ENCODE results near the gene PCSK5. TPM values are rescaled to one million over a fixed set of nuclear protein-coding genes. Genes with fewer than 3 reads are reported as not detected.

The PCSK5 gene
- total and polyA plus RNA-seq, 2 donors (not counting 1 experiment from before 2014, with no cell fraction given): 0.09 TPM; not detected in 1

GRCh38 chr9:75871624-75872023, 18.8 kb upstream of the PCSK5 start:
- ChIA-PET CTCF (no interaction called here), POLR2A (no interaction called here)
- Mint-ChIP-seq H3K4me3 (no peak overlapping the region), H3K9me3 (ENCODE audit: insufficient read depth) (no peaks in the 10 kb centered on the region), H3K27ac (no peak overlapping the region), H3K27me3 (peaks cover 11% of the 10 kb centered on the region), H3K4me1 (no peaks in the 10 kb centered on the region)
- H3K9me3 ChIP-seq (ENCODE audit: control extremely low read depth in 1 of 3, control insufficient read depth in 2 of 3, insufficient read depth in 1 of 3, low read length in 2 of 3): no peaks in the 10 kb centered on the region
- H3K27ac ChIP-seq (ENCODE audit: low read length in 2 of 2): no peak overlapping the region
- no peak overlapping the region for H3K4me3 ChIP-seq (ENCODE audit: control extremely low read depth in 1 of 5, extremely low read depth in 1 of 5, insufficient read depth in 1 of 5, low read depth in 2 of 5, low read length in 4 of 5)
- no peak for TF ChIP-seq EZH2 (IDR thresholded peaks at IDR 0.05; ENCODE audit: borderline replicate concordance, insufficient read depth, low read depth, low read length, poor library complexity, severe bottlenecking)
- TF ChIP-seq CTCF (IDR thresholded peaks at IDR 0.05): no peak
- no peaks in the 10 kb centered on the region for H3K79me2 ChIP-seq (ENCODE audit: control insufficient read depth, insufficient read depth, low read length)
- H3K9ac ChIP-seq (ENCODE audit: low read length): no peak overlapping the region
- intact Hi-C loops (cut with micrococcal nuclease): no loop called here
- no peak overlapping the region for H3K4me2 ChIP-seq (replicated peaks; ENCODE audit: low read depth, low read length, poor library complexity, severe bottlenecking)
- no CpG with 5 or more reads among the region's 5 CpGs for WGBS (ENCODE audit: insufficient coverage)
- H3K4me1 ChIP-seq (ENCODE audit: control insufficient read depth in 2 of 2, insufficient read depth in 2 of 2, low read length in 2 of 2): no peaks in the 10 kb centered on the region
- DNase-seq: no peak
- no peaks in the 10 kb centered on the region for H4K20me1 ChIP-seq (ENCODE audit: control insufficient read depth, insufficient read depth, low read length, poor library complexity, severe bottlenecking)
- H3K36me3 ChIP-seq (replicated peaks in 1 of 2; ENCODE audit: control extremely low read depth in 1 of 2, control insufficient read depth in 1 of 2, extremely low read depth in 1 of 2, insufficient read depth in 2 of 2, low read length in 1 of 2): no peaks in the 10 kb centered on the region
- H3K27me3 ChIP-seq (replicated peaks in 1 of 4; ENCODE audit: control extremely low read depth in 1 of 4, control insufficient read depth in 3 of 4, insufficient read depth in 4 of 4, low read length in 3 of 4): no peaks in the 10 kb centered on the region
- no peak overlapping the region for H2AFZ ChIP-seq (ENCODE audit: insufficient read depth, low read depth, low read length, poor library complexity, severe bottlenecking)
- no peak for ATAC-seq (ENCODE audit: low read depth)

- no peaks in the 10 kb centered on the region for H3K9me3 Mint-ChIP-seq (ENCODE audit: insufficient read depth)
- no peak overlapping the region for H3K9ac ChIP-seq (ENCODE audit: low read length)
- H3K4me3 Mint-ChIP-seq: no peak overlapping the region
- no peaks in the 10 kb centered on the region for H4K20me1 ChIP-seq (ENCODE audit: control insufficient read depth, insufficient read depth, low read length, poor library complexity, severe bottlenecking)
- H3K4me1 ChIP-seq (ENCODE audit: control insufficient read depth in 2 of 2, insufficient read depth in 2 of 2, low read length in 2 of 2): no peaks in the 10 kb centered on the region
- no peak overlapping the region for H3K27ac Mint-ChIP-seq
- ATAC-seq (ENCODE audit: low read depth): no peak
- no peak overlapping the region for H3K4me2 ChIP-seq (replicated peaks; ENCODE audit: low read depth, low read length, poor library complexity, severe bottlenecking)
- no peak overlapping the region for H3K4me3 ChIP-seq (ENCODE audit: control extremely low read depth in 1 of 5, extremely low read depth in 1 of 5, insufficient read depth in 1 of 5, low read depth in 2 of 5, low read length in 4 of 5)
- peaks cover 11% of the 10 kb centered on the region for H3K27me3 Mint-ChIP-seq
- H2AFZ ChIP-seq (ENCODE audit: insufficient read depth, low read depth, low read length, poor library complexity, severe bottlenecking): no peak overlapping the region
- H3K27me3 ChIP-seq (replicated peaks in 1 of 4; ENCODE audit: control extremely low read depth in 1 of 4, control insufficient read depth in 3 of 4, insufficient read depth in 4 of 4, low read length in 3 of 4): no peaks in the 10 kb centered on the region
- ChIA-PET CTCF (no interaction called here), POLR2A (no interaction called here)
- H3K4me1 Mint-ChIP-seq: no peaks in the 10 kb centered on the region
- no peak for TF ChIP-seq EZH2 (IDR thresholded peaks at IDR 0.05; ENCODE audit: borderline replicate concordance, insufficient read depth, low read depth, low read length, poor library complexity, severe bottlenecking)
- TF ChIP-seq CTCF (IDR thresholded peaks at IDR 0.05): no peak
- H3K9me3 ChIP-seq (ENCODE audit: control extremely low read depth in 1 of 3, control insufficient read depth in 2 of 3, insufficient read depth in 1 of 3, low read length in 2 of 3): no peaks in the 10 kb centered on the region
- intact Hi-C loops (cut with micrococcal nuclease): no loop called here
- H3K36me3 ChIP-seq (replicated peaks in 1 of 2; ENCODE audit: control extremely low read depth in 1 of 2, control insufficient read depth in 1 of 2, extremely low read depth in 1 of 2, insufficient read depth in 2 of 2, low read length in 1 of 2): no peaks in the 10 kb centered on the region
- no peaks in the 10 kb centered on the region for H3K79me2 ChIP-seq (ENCODE audit: control insufficient read depth, insufficient read depth, low read length)
- no peak overlapping the region for H3K27ac ChIP-seq (ENCODE audit: low read length in 2 of 2)
- no peak for DNase-seq
- WGBS (ENCODE audit: insufficient coverage): 100% methylated on average over 1 of the region's 1 CpG
Observed at GRCh38 chr9:75873712-75874111, 16.8 kb upstream of the PCSK5 start.
